SKM-1 (cell line): Measurements from ENCODE around the gene TBATA.

ENCODE experiments used
- DNase-seq: peaks from one replicate; lab custom pipeline; 2025; ENCODE audit not compliant: unreplicated experiment; lab: John Stamatoyannopoulos, UW

TBATA gene

DNA sequence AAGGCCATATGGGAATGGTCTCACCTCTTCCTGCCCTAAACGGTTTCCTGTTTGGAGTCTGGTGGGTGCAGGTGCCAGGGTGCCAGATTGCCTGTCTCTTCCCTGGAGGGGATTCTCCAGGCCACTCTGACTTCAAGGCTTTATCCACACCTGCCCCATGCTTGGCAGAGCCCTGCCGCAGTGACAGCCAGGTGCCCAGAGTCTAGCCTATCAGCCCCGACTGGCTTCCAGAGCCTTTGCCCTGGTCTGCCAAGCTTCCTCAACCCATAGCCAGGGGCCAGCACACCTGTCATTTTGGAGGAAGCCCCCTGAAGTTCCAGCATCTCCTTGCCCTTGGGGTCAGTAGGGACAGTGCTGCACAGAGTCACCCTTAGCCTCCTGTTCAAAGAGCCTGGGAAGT is 21.6 kb downstream of the TBATA start:
- no peak for DNase-seq

DNA sequence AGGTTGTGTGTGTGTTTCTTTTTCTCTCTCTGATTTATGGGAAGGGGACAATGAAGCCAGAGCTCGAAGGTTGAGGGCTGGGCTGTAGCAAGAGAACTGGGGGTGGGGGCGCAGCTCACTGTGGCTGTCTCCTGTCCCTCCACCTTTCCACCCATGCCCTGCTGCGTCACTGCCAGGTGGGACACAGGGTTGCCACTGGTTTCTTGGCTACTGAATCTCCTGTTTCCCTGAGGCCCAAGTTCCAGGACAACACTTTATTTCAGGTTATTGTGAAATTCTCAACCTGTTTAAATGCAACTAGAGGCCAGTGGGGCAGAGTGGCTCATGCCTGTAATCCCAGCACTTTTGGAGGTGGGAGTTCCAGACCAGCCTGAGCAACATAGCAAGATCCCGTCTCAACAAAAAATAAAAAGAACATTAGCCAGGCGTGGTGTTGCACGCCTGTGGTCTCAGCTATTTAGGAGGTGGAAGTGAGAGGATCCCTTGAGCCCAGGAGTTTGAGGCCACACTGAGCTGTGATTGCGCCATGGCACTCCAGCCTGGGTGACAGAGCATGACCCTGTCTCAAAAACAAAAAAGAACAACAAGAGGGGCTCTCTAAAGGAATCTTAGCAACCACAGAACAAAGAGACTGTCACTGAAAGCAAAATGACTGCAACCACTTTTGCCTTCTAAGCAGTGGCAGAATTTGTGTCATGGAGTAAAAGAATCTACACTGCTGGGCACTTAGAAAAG is 22.6 kb downstream of the TBATA start:
- no peak for DNase-seq

DNA sequence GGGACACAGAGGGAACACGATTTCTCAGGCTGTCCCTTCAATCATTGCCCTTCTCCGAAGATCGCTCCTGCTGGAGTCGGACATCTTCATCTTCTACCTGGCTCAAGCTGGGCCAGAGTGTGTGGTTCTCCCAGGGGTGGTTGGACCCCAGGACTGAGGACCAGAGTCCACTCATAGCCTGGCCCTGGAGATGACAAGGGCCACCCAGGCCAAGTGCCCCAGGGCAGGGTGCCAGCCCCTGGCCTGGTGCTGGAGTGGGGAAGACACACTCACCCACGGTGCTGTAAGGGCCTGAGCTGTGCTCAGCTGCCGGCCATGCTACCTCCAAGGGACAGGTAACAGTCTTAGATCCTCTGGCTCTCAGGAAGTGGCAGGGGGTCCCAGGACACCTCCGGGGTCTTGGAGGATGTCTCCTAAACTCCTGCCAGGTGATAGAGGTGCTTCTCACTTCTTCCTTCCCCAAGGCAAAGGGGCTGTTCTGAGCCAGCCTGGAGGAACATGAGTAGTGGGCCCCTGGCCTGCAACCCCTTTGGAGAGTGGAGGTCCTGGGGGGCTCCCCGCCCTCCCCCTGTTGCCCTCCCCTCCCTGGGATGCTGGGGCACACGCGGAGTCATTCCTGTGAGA is 23.3 kb downstream of the TBATA start:
- DNase-seq = no peak

DNA sequence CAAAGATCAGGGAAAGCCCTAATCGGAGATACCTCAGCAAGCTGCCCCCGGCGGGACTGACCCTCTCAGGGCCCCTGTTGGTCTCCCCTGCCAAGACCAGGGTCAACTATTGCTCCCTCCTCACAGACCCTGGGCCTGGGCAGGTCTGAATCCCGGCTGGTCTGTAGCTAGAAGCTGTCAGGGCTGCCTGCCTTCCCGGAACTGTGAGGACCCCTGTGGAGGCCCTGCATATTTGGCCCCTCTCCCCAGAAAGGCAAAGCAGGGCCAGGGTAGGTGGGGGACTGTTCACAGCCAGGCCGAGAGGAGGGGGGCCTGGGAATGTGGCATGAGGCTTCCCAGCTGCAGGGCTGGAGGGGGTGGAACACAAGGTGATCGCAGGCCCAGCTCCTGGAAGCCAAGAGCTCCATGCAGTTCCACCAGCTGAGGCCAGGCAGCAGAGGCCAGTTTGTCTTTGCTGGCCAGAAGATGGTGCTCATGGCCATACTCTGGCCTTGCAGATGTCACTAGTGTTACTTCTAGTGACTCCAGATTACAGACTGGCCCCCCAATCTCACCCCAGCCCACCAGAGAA is 24.1 kb downstream of the TBATA start:
- no peak for DNase-seq

DNA sequence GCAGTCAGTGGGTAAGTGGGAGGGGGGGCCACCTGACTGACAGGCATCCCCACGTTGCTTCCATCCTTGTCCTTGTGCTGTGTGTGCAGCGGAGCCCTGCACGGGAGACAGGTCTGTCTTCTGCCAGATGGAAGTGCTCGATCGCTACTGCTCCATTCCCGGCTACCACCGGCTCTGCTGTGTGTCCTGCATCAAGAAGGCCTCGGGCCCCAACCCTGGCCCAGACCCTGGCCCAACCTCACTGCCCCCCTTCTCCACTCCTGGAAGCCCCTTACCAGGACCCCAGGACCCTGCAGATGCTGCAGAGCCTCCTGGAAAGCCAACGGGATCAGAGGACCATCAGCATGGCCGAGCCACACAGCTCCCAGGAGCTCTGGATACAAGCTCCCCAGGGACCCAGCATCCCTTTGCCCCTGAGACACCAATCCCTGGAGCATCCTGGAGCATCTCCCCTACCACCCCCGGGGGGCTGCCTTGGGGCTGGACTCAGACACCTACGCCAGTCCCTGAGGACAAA is 24.8 kb downstream of the TBATA start:
- no peak for DNase-seq

DNA sequence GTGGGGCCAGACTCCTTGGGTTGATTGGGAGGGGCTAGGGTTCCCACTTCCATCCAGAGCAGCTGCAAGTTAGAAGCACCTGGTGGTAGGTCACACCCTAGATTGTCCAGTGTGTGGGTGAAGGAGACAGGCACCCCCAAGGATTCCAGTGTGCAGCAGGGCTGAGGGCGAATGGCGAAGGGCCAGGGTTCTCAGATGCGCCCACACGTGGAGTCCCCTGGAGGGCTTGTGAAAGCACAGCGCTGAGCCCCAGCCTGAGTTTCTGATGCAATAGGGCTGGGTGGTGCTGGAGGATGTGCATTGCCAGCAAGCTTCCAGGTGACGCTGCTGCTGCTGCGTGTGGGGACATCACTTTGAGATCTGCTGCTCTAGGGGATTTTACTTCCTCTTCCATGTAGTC is 25.4 kb downstream of the TBATA start:
- peak; percentile 74 for DNase-seq

DNA sequence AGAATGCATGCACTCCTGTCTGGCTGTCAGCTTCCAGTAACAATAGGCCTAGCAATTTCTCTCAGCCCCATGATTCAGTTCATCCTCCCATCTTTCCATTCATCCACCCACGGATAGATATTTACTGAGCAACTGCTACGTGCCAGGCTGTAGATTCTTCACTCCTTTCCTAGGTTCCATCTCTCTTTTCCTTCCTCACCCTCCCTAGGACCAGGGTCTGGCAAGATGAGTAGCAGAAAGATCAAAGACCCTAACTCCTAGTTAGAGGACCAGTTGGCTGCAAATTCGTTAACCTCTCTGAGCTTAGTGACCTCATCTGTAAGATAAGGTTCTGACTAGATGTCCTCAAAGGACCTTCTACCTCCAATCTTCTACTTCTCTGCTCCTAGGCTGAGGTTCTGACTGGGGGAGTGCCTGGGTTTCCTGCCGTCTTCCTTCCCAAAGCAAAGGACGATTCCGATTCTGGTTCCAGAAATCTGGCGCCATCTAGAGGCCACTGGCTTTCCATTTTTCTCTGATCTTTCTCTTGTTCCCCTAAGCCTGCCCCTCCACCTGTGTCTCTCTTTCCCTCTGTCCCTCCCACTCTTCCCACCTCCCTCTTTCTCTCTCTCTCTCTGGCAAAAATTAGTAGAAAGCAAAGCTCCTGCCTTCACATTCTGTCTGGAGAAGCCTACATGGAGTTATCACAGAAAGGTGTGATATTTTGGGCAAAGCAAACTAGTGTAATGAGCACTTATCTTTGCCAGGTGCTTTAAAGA is 26.2 kb downstream of the TBATA start:
- peak; percentile 82 for DNase-seq

DNA sequence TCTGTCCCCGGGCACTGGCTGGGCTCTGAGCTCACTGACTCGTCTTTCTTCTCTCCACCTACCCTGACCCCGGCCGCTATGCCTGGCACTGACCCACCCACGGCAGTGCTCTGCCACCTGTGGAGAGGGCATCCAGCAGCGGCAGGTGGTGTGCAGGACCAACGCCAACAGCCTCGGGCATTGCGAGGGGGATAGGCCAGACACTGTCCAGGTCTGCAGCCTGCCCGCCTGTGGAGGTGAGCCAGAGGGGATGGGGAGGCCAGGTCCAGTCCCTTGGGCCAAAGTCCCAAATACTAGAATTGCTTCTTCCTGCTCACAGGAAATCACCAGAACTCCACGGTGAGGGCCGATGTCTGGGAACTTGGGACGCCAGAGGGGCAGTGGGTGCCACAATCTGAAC is 27.3 kb downstream of the TBATA start:
- DNase-seq = no peak

DNA sequence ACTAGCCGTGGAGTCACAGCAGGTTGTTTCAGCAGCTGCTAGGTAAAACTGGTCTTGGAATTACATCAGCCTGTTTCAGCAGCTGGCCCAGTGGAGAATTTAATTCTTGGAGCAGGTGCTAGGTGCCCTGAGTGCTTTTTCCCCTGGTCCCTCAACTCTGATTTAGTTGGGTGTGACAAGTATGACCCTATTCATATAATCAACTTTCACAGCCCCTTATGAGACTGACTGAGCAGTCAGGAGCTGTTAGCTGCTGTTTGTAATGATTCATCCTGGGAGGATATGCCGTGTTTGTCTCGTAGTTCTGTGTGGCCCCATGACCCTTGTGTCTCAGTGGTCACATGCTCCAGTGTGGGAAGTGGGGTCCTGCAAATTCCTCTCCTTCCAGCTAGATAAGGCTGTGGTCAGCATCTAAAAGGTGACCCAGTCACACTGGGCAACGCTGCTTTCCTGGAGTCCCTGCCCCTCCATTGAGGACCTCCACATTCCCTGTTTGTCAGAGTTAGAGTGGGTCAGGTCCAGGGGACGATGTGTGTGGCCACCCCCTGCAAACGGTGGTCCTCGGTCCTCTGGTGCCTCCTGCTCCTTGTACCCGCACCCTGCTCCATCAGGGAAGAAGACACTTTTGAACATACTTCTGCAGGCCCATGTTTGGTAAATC is 28.3 kb downstream of the TBATA start:
- no peak for DNase-seq

DNA sequence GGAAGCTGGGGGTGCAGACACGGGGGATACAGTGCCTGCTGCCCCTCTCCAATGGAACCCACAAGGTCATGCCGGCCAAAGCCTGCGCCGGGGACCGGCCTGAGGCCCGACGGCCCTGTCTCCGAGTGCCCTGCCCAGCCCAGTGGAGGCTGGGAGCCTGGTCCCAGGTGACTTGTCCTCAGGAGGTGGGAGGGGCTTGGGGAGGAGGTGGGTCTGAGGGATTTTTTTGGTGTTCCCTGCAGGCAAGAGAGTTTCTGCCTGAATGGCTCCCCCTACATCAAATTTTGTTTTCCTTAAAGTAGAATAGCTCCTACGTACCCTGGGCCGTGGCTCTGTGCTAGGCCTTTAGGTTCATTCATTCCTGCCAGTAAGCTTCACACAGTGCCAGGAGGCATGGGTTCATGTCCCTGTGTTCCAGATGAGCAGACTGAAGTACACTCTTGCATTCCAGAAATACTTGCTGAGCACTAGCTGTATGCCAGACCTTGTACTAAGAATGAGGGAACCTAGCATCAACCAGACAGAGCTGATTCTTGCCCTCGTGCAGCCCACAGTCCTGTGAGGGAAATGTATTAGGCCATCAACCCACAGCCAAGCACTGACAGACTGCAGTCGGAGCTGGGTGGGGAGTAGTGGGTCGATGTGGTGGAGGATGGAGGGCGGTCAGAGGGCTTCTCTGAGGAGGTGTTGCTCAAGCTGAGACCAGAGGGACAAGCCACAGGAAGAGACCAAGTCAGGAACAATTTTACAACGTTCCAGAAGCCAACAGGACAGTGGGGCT is 31.1 kb downstream of the TBATA start:
- no peak for DNase-seq

DNA sequence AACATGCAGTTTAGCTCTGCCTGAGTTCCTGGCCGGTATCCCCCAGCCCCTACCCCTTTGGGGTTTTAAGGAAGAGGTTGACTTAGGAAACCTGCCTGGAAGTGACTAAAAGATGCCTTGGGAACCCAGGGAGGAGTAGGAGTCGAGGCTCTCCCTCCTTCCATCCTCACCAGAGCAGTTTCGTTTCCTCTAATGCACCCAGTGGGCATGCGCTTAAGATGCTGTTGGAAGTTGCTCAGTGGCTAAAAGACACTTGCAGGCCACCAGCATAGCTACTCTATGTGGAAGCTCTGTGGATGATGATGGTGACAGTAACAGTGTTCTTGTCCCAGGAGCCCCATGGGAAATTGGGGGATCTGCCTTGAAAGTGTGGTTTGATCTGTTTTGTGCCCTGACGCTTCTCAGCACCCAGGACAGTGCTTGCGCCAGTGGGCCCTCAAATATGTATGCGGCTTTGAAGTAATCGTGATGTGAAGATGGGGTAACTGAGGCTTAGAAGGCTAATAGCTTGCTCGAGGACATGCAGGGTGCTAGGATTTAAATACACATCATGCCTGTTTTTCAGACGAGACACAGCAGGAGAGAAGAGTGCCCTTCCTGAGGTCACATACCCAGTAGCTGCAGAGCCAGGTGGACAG is 32.0 kb downstream of the TBATA start:
- no peak for DNase-seq

DNA sequence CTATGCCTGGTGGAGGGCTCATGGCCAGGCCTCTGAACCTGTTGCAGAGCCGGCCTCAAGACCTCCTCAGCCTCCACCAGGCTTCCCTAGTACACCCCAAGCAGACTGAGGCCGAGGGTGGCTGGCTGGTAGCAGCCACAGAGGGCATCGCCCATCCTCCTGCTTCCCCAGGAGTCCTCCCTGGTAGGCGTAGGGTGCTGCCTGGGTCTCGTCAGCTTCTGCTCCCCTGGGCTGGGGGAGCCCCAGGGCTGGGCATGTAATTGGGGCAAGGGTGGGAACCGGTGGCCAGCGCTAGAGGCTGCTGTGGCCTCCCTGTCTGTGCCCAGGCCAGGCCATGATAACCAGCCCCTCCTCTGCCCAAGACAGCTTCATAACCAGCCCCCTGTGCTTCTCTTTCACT is 32.6 kb downstream of the TBATA start:
- DNase-seq = no peak

DNA sequence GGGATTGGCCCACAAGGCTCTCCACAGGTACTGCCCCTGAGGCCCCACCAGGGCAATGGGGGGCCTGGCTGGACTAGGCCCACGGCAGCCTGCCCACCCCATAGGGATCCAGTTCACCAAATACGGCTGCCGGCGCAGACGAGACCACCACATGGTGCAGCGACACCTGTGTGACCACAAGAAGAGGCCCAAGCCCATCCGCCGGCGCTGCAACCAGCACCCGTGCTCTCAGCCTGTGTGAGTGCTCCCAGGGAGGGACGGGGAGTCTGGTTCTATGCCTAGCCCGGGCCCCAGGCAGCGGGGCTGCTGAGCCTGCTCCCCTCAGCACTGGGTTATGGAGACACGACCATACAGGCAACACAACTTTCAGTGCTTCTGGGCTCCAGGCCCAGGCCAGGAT is 33.2 kb downstream of the TBATA start:
- no peak for DNase-seq

DNA sequence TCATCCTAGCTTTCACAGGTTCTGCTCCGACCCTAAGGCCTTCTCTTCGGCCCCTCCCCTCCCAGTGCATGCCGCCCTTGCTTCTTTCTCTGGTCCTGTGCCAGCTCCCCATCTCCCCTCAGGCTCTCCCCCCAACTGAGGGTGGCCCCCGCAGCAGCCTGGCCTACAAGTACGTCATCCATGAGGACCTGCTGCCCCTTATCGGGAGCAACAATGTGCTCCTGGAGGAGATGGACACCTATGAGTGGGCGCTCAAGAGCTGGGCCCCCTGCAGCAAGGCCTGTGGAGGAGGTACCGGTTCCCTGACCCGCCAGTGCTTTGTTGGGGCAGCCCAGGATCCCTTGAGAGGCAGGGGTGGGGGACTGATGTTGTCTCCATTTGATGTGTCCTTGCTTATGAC is 33.8 kb downstream of the TBATA start:
- DNase-seq = no peak

DNA sequence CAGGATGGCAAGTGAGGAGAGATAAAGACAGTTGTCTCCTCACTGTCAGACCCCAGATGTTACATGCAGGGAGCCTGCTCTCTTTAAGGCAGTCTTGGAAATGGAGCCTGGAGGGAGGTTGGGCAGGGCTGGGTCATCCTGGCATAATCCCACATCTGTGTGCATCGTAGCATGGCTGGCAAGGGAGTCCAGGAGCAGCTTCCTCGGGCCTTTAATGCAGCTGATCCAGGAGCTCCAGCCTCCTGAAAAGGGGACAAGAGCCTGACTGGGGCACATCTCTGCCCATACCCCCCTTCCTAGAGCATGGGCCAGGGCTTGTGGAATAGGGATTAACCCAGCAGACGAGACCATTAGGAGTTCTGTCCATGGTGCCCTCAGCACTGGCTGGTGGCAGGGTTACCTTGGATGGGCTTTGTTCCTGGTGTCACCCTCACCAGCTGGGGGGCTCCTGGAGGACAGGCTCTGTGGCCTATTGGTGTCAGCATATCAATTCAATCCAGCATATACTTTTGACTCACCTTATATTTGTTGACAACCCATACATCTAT is 34.9 kb downstream of the TBATA start:
- no peak for DNase-seq

DNA sequence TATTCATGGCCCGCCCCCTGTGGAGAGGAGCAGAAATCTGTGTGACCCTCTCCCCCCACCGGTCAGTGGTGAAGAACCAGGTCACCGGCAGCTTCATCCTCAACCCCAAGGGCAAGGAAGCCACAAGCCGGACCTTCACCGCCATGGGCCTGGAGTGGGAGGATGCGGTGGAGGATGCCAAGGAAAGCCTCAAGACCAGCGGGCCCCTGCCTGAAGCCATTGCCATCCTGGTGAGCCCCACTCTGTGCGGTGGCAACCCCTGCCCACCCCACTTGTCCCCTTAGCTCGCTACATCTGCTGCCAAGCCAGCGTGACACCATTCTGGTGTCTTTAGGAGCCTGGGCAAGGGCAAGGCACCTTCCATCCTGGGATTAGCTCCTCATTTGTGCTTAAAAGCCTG is 35.4 kb downstream of the TBATA start:
- DNase-seq = no peak

DNA sequence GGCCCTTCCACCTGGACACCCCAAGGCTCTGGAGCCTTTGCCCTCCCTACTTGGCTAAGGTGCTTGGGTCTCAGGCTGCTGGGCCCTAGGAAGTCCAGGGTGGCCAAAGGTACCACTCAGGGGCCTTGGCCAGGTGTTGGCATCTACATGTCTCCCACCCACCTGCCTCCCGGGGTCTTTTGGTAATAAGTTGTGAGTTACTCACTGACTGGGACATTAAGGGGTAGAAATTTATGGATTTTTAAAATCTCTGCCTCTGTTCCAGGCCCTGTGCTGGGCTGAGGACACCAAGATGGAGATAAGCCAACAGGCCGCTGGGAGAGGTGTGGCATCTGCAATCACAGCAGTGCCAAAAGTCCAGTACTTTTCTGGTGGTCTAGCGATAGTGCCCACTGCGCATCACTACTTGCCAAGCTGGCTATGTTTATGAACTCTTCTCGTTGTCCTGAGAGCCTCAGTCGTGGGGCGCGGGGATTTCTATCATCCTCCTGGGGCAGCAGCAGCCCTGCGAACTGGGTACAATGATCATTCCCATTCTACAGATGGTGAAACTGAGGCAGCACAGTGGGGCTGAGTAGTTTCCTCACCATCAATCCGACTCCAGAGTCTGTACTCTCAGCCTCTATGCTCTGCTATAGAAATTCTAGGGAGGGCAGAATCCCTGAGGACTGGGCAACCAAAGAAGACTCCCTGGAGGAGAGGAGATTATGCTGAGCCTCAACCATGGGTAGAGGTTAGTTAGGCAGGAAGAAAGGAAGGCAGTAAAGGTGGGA is 36.2 kb downstream of the TBATA start:
- DNase-seq = no peak

DNA sequence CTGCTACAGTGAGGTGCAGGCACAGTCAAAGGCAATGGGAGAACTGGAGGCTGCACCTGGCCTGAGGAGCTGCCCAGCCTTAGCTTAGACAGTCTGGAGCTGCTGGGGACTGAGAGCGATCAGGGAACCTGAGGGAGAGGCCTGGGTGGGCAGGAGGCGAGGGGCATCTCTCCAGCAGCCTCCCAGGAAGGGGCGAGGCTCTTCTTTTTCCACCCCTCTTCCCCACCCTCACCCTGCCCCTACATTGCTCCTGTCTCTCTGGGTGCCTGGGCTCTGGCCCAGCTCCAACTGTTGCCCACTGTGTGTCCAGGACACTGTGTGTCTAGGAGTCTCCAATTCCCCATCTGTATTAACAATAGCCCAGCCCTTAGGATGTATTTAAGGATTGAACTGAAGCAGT is 36.9 kb downstream of the TBATA start:
- DNase-seq = no peak
